Measurements from ENCODE around the gene CXXC4.

CXXC4 gene

GRCh38 chr4:104494822-104495559 is at the start of gene CXXC4:
Gene CXXC4 (minus strand): TSS chr4:104494894. CDS start chr4:104491802, 3,092 bp downstream.
- no peak for TF ChIP-seq CTCF (IDR thresholded peaks at IDR 0.05; ENCODE audit: control insufficient read depth, extremely low read depth, insufficient read depth)
- H3K4me3 ChIP-seq (ENCODE audit: low read depth, low read length): peak within 1 kb of the TSS; percentile 48
- no peak for DNase-seq (ENCODE audit: low read depth)

- TF ChIP-seq CTCF (IDR thresholded peaks at IDR 0.05; ENCODE audit: control insufficient read depth, extremely low read depth, insufficient read depth): no peak
- no peak overlapping the region for H3K4me3 ChIP-seq (ENCODE audit: low read depth, low read length)
- DNase-seq (ENCODE audit: low read depth): no peak
These were observed 38.5 kb upstream of the CXXC4 start for GRCh38 chr4:104533156-104533555.

GRCh38 chr4:104532677-104533076 is 38.0 kb upstream of the CXXC4 start:
- no peak for TF ChIP-seq CTCF (IDR thresholded peaks at IDR 0.05; ENCODE audit: control insufficient read depth, extremely low read depth, insufficient read depth)
- no peak for DNase-seq (ENCODE audit: low read depth)
- no peak overlapping the region for H3K4me3 ChIP-seq (ENCODE audit: low read depth, low read length)

GRCh38 chr4:104531390-104531789 is 36.7 kb upstream of the CXXC4 start:
- no peak overlapping the region for H3K4me3 ChIP-seq (ENCODE audit: low read depth, low read length)
- no peak for DNase-seq (ENCODE audit: low read depth)
- TF ChIP-seq CTCF (IDR thresholded peaks at IDR 0.05; ENCODE audit: control insufficient read depth, extremely low read depth, insufficient read depth): no peak

GRCh38 chr4:104530426-104530825 is 35.7 kb upstream of the CXXC4 start:
- no peak for DNase-seq (ENCODE audit: low read depth)
- no peak for TF ChIP-seq CTCF (IDR thresholded peaks at IDR 0.05; ENCODE audit: control insufficient read depth, extremely low read depth, insufficient read depth)
- H3K4me3 ChIP-seq (ENCODE audit: low read depth, low read length): no peak overlapping the region

GRCh38 chr4:104524591-104524990 is 29.9 kb upstream of the CXXC4 start:
- no peak for TF ChIP-seq CTCF (IDR thresholded peaks at IDR 0.05; ENCODE audit: control insufficient read depth, extremely low read depth, insufficient read depth)
- no peak overlapping the region for H3K4me3 ChIP-seq (ENCODE audit: low read depth, low read length)
- DNase-seq (ENCODE audit: low read depth): no peak

- no peak overlapping the region for H3K4me3 ChIP-seq (ENCODE audit: low read depth, low read length)
- DNase-seq (ENCODE audit: low read depth): no peak
- no peak for TF ChIP-seq CTCF (IDR thresholded peaks at IDR 0.05; ENCODE audit: control insufficient read depth, extremely low read depth, insufficient read depth)
These were observed 29.3 kb upstream of the CXXC4 start for GRCh38 chr4:104524026-104524425.
